ENCODE measurements around the gene IKZF1.
A peak's percentile ranks its signal among the peaks of the same experiment; 100 is the strongest.

IKZF1 gene

GRCh38 chr7:50304129-50304910, at the start of gene IKZF1:
Gene IKZF1, plus strand, starts transcription at chr7:50304716. Its CDS starts 14,346 bp downstream, at chr7:50319062.
- no peak for DNase-seq

DNA sequence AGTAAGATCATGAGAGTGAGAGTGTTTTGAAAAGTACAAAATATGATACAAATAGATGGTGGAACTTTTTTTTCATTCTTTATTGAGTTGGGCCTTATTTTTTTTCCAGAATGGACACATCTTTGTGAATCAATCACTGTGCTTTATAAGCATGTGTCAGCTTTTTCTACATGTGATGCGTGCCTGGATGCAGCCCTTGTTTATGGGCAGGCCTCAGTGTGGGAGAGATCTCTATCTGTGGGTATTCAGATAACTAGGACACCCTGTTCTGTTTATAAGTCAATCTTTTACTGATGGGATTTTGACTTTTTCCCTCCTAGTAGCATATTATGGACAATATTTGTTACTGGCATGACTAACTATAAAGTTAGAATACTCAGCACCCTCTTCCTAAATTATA, 42.9 kb upstream of the IKZF1 start:
- no peak for DNase-seq

DNA sequence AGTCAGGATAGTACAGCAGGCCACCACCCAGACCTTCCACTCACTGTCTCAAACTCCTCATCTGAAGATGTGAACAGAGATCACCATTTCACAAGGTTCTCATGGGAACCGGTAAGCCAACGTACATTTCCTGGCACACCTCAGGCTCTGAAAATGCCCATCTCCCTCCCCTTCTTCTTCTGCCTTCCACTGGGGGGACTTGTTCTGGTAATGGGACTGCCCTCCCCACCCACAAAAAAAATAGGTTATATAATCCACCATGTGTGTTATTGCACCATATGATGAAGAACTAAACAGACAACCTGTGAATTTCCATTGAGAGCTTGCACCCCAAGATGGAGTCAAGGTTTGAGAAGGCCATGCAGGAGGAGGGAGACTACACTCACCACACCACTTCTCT, 42.1 kb upstream of the IKZF1 start:
- no peak for DNase-seq

DNA sequence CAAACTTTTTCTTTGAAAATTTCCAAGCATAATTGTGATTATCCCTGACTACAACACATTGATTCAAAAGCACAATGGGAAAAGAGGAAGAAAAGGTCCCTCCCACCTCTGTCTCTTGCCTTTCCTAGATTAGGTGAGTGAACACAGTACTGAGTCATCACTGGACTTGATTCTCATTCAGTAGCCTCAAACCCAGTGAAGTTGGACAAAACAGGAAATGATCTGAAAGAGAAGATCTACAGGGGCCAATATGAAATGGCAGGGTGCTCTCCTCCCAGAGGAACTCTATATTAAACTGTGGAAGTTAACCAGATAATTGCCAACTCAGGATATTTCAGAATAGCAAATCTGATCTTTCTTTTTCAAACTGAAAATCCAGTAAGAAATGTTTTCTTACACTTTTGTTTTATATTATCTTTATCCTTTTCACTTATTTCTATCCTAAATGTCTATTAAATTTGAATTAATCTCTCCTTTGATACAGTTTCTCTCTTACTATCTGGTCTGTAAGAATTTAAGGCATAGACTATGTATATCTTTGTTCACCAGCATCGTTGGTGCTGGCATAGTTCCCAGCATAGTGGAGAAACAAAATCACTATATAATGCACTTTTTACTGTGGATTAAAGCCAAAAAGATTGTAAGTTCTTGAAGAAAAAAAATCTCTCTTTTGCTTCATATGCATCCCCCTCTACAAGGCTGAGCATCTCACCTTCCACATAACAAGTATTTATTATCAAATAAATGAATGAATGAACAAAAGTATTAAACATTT, 41.4 kb upstream of the IKZF1 start:
- peak; percentile 8 for DNase-seq

GRCh38 chr7:50264908-50265307, 39.6 kb upstream of the IKZF1 start:
- DNase-seq = no peak

GRCh38 chr7:50265968-50266634, 38.4 kb upstream of the IKZF1 start:
- no peak for DNase-seq

GRCh38 chr7:50266635-50267386, 37.7 kb upstream of the IKZF1 start:
- DNase-seq = no peak

GRCh38 chr7:50267525-50268041, 36.9 kb upstream of the IKZF1 start:
- no peak for DNase-seq

GRCh38 chr7:50268223-50268622, 36.3 kb upstream of the IKZF1 start:
- no peak for DNase-seq

- DNase-seq = peak; percentile 57
These were observed 35.5 kb upstream of the IKZF1 start for GRCh38 chr7:50268990-50269389.

- DNase-seq = no peak
These were observed 33.9 kb upstream of the IKZF1 start for GRCh38 chr7:50270531-50271018.

- DNase-seq = no peak
These were observed 31.7 kb upstream of the IKZF1 start for GRCh38 chr7:50272808-50273207.

GRCh38 chr7:50273301-50273700, 31.2 kb upstream of the IKZF1 start:
- no peak for DNase-seq

DNA sequence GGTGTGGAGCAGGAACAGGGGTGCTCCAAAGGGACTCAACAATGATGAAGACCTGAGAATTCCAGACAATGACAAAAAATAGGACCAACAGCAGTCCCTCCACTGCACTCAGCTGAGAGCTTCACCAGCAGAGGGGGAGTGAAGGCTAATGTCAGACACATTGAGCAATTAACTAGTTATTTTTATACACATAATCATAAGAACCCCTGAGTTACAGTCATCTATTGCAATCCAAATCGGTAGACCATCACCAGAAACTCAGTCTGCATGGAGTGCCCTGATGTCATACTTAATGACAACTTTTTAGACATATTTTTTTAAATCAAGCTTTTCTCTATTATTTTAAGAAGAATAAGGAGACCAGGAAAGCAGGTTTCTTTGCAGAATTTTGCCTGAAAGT, 30.6 kb upstream of the IKZF1 start:
- no peak for DNase-seq

DNA sequence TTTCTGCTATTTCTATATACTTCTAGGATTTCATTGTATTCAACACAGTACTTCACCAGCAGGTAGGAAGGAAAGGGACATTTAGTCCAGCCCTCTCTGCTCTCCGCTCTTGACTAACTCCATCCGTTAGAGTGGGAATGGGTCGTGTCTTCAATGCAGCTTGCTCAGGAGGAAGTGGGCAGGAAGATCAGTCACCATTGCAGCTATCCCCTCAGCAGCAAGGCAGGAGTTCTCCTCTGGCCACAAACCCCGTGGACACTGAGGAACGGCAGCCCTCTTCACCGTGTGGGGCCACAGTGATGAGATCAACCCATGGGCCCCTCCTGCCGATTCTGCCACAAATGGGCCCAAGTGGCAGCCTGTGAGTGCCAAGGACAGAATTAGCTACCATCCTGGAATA, 30.2 kb upstream of the IKZF1 start:
- DNase-seq = no peak

DNA sequence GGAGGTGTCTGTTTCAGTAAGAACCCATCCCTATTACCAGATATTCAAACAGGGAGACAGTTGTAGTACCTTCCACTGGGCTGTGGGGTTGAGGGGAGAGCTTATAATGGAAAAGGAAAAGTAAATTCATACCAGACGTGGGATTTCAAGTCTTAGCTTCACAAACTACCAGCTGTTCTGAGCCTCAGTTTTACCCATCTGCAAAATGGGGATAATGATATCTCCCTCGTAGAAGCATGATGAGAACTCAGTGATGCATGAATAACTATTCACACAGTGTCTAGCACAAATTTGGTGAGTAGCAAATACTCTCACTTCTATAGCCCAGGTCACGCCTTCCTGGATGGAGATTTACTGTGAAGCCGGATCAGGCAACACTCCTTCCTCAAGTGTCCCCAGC, 29.1 kb upstream of the IKZF1 start:
- DNase-seq = no peak

GRCh38 chr7:50276483-50276882, 28.0 kb upstream of the IKZF1 start:
- no peak for DNase-seq

DNA sequence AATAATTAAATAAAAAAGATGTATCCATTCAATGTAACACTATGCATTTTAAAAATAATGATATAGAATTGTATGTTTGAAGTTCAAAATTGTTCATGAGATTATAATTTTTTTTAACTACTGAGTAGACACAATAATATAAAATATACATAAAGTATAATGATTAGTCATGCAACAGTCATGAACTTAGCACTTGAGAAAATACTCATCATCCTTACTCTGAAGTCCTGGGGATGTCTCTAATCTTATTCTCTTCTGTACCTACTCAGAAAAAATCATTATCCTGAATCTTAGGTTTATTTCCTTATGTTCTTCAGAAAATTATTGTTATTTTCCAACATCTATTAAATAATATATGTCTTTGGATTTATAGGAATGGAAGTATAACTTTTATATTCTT, 26.4 kb upstream of the IKZF1 start:
- no peak for DNase-seq

DNA sequence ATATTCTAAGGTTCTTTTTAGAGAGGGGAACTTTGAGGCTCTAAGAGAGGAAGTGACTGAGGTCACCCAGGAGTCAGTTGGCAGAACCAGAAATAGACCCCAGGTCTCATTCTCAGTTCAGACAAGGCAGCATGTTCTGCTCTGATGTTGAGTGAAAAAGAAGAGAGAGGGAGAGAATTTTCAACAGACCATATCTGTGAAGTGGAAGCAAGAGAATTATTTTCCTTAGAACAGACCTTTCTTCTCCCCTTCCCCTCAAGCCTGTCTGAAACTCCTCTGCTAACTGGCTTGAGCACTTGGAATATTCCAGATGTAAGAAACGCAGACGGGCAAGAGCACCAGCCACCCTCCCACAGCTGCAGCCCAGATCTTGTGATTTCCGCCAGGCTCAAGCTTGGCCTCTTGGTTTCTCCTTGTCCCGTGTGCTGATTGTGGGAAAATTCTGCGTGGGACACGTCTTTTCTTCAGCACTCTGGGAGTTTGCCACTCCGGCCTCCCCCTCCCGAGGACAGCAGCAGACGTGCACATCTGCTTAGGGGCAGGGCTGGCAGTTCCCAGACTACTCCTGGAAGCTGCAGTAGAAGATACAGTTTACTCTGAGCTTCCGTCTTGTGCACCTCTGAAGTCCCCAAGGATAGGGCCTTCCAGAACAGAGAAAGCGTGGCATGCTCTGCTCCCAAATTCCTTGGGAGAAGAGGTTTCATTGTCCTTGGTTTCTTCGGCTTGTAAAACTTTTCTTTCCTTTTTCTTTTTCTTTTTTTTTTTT, 22.7 kb upstream of the IKZF1 start:
- DNase-seq = no peak

GRCh38 chr7:50282813-50283605, 21.5 kb upstream of the IKZF1 start:
- DNase-seq = no peak

- no peak for DNase-seq
These were observed 20.8 kb upstream of the IKZF1 start for GRCh38 chr7:50283731-50284130.
